ENCODE measurements around the gene PDE8A.

DNA sequence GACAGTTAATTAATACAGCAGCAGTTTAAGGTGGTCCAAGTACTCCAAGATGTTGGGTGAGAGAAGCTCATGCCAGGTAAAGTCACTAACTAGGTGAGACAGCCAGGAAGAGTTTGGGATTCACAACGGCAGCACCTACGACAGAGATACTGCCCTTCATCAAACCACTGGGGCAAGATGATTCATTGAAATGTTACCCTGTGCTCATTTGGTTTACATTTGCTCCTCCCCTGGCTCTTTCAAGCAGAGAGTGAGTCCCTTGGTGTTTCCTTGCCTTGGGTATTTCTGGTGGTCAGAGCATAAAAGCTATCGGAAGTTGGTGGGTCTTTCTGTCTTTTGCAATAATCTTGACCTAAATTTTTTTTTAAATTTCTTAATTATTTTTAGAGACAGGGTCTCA lies 19.9 kb upstream of the PDE8A start:
- TF ChIP-seq, protein P1, sequence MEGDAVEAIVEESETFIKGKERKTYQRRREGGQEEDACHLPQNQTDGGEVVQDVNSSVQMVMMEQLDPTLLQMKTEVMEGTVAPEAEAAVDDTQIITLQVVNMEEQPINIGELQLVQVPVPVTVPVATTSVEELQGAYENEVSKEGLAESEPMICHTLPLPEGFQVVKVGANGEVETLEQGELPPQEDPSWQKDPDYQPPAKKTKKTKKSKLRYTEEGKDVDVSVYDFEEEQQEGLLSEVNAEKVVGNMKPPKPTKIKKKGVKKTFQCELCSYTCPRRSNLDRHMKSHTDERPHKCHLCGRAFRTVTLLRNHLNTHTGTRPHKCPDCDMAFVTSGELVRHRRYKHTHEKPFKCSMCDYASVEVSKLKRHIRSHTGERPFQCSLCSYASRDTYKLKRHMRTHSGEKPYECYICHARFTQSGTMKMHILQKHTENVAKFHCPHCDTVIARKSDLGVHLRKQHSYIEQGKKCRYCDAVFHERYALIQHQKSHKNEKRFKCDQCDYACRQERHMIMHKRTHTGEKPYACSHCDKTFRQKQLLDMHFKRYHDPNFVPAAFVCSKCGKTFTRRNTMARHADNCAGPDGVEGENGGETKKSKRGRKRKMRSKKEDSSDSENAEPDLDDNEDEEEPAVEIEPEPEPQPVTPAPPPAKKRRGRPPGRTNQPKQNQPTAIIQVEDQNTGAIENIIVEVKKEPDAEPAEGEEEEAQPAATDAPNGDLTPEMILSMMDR (IDR thresholded peaks at IDR 0.05) = no peak
- TF ChIP-seq EZH2 (IDR thresholded peaks at IDR 0.05) (no peak), EZH2phosphoT487 (IDR thresholded peaks at IDR 0.05) (no peak)

Data from neural progenitor cell (in vitro differentiated cells).